Measurements from ENCODE around the gene ANAPC13.

ANAPC13 gene

DNA sequence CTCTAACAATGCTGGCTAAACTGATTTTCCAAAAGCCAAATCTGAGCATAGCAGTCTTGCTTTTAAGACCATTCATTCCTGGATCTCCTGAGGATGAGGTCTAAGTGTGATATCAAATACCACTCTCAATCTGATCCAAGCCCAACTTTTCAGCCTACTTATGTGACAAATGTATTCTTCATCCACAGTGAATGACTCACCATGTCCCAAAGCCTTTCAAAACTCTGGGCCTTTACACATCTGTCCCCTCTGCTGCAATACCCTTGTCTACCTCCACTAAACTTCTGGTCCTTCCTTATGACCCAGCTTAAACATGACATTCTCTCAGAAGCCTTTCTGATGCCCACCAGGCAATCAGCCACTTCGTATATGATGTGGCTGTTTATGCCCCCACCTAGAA is 4.6 kb downstream of the ANAPC13 start:
- no peak for DNase-seq

DNA sequence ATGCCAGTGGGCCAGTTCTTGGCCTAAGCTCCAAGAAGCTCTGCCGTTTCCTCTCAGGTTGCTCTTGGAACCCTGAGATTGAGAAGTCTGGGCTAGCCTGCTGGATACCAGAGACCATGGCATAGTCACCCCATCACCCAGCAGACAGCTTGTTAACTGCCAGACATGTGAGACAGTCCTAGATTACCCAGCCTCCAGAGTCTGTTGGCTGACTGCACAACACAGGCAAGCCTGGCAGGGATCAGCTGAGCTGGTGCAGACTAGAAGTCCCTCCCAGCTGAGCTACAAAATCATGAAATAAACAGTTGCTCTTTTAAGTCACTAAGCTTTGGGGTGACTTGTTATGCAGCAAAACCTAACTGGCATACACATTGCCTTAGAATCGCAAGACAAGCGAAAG is 5.2 kb downstream of the ANAPC13 start:
- DNase-seq, result no peak

DNA sequence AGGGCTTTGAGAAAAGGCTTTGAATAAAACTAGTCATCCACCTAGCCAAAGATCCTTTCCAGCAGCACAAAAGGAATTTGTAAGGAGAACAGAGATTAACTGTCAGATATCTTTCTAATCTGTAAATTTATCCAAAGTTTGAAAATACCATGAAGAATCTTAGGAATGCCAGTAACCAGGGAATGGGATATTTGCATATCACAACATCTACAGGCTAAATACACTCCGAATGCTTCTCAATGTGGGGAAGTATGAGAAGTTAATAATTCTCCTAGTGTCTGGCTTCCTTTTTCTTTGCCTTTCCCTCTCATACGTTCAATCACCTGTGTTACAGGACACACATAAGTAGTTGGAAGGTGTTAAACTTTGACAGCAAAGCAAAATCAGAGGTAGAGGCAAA is 7.8 kb downstream of the ANAPC13 start:
- DNase-seq, result no peak

DNA sequence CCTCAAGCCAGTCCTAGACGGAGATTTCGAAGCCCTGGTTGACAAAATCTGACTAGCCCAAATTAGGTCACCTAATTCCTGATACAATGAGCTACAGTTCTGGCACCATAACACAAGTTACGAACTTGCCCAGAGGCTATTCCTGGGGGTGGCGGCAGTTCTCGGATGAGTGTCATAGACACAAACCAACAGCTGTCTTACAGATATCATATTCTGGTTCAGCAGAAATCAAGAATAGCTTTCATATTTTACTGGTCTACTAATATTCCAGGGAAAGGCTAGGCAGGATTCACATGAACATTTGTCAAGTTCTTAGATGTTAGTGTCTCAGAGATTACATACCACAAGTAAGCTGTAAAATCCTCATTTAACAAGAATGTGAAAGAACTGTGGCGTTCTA is 8.8 kb downstream of the ANAPC13 start:
- DNase-seq, result no peak

DNA sequence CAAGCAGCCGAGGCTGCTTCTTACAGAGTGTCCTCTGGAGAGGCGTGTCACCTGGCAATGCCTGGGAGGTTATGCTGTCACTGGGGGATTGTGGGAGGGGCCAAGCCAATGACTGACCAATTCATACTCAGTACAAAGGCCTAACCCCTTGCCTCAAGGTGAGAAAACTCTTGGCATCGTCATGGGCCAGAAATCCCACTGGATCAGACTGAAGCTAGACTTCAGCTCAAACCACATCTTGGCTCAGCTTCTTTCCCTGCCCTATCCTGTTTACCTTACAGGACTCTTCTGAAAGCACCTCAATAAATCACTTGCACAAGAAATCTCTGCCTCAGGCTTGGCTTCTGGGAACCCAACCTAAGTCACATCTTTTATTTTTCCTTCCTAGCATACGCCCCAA is 9.5 kb downstream of the ANAPC13 start:
- no peak for DNase-seq

DNA sequence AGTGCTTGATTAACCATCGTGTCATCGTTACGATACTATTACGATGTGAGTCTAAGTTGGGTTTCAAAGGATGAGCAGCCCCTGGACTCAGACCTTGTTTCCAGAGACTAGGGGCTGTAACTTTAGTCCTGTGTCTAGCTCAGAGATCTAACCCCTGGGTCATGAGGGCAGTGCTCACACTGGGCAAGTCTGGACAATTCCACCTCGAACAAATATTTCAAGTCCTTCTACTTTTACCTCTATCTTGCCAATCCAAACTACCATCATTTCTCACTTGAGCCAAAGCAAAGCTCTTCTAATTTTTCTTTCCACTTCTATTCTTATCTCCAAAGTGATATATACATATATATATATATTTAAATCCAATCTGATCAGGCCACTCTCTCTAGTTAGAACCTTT is 10.8 kb downstream of the ANAPC13 start:
- no peak for DNase-seq

DNA sequence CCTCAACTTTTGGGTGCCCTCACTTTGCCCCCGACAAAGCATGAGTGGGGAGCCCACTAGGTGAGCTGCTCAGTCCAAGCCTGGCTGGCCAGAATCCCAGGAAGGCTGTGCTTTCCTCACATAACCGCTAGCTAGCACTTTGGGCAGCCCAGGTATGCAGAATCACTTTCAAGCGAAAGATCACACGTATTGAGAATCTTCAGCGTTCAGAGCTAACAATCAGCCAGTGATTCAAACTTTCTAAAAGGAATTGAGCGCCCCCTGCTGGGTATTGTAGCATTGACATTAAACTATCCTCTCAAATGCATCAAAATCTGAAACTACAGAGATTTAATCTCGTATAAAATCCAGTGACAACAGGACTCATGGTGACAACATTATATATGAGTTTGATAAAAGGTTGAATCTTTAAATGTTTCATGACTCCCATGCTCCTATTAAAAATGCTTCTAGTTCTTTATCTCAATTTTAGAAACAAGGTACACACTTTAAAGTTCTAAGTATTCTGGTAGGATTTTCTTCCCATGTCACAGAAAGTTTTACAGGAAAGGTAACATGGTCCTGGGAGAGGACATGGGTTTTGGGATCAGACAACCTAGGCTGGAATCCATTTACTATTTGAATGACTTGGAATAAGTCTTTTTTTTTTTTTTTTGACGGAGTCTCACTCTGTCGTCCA is 11.8 kb downstream of the ANAPC13 start:
- DNase-seq, result no peak

DNA sequence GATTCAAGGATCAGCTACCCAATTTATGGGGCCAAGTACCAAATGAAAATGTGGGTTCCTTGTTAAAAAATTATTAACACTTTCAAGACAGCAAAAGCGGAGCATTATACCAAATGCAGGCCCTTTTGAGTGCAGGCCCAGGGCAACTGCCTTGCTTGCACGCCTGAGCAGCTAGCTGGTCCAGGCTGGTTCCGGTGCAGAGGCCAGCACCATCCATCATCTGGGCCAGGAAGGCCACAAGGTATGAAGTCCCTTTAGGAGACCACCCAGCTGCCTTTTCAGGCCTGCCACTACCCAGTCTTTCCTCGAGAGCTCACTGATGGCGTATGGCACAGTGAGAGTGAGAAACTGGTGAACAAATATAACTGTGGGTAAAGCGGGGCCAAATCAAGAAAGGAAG is 13.0 kb downstream of the ANAPC13 start:
- DNase-seq, result no peak

DNA sequence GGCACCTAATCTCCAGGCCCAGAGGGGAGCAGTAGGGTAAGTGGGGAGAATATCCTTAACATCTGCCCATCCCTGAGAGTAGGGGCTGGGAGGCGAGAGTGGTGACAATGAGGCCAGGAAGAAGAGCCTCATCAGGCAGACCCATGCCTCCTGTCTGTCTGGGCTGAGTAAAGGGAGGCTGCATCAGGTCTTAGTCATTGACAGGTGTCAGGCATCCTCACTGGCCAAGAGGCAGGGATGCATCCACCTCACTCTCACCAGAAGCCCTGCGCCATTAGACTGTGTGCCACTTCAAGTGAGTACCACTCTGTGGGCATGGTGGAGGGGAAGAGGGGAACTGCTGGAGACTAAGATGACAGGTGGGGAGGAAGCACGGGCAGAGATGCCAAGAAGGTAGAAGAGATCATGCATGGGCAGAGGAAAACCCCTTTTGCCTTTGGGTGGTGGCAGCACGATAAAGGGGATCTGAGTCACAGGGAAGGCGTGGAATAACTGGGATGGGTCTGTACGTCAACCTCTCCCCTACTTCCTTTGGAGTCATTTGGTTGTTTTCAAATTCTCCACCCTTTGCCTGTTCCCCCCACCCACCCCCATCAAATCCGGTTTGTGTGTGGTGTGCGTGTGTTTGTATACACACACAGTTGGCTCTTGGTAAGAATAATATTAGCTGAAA is 14.1 kb downstream of the ANAPC13 start:
- DNase-seq, result no peak

DNA sequence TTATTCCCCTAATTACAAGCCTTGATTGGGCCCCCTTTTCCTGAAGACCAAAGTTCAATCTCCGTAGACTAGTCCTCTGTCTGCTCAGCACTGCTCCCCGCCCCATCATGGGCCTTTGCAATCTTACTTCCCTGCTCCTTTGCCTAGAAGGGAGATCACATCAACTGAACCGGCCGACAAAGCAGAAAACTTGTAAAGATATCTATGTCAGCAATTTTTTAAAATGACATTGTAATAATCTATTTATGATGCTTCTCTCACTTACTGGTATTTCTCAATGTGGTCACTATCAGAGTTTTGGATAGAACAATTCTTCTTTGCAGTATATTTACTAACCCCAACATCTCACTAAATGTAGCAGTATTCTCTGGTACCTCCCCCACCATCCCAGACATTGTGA is 17.3 kb downstream of the ANAPC13 start:
- DNase-seq, result no peak

DNA sequence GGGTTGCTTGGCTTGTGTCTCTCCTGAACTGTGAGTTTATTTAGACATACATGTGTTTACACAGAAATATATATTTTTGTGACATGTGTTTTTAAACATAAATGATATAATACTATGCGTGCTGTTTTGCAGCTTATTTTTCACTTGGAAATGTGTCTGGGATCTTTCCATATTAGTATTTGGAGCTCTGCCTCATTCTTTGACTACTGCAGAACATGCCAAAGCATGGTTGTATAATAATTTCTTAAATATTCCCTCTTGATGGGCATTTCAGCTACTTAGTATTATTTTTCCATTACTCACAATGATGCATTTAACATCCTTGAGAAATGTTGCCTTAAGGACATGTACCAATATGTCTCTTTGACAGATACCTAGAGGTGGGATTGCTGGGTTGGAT is 19.5 kb downstream of the ANAPC13 start:
- DNase-seq, result no peak

DNA sequence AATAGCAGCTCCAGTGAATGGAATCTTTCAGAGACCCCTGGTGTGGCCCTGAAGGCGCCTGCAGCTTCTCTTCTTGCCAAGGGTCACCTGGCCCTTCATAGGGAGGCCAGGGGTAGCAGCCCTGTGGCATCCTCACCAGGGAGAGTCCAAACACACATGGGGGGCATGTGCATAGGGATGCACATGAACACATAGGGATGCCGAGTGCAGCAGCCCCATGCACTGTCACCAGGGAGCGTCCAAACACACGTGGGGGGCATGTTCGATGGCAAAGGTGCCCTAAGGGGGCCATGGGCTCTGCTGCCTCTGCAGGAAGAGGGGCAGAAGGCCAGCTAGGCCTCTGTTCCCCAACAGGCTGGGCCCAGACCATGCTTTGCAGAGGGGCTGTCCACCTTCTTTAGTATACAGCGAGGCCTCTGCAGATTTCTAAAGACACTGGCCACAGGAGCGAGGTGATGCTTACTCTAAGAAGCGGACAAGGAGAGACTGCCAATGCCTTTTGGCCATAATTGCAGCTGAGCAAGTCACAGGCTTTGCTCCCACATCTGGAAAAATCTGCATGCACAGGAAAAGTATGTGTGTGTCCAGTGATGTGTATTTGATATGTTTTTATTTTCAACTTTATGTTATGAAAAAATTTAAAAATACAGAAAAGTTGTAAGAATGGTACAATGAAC is 21.0 kb downstream of the ANAPC13 start:
- DNase-seq, result no peak

DNA sequence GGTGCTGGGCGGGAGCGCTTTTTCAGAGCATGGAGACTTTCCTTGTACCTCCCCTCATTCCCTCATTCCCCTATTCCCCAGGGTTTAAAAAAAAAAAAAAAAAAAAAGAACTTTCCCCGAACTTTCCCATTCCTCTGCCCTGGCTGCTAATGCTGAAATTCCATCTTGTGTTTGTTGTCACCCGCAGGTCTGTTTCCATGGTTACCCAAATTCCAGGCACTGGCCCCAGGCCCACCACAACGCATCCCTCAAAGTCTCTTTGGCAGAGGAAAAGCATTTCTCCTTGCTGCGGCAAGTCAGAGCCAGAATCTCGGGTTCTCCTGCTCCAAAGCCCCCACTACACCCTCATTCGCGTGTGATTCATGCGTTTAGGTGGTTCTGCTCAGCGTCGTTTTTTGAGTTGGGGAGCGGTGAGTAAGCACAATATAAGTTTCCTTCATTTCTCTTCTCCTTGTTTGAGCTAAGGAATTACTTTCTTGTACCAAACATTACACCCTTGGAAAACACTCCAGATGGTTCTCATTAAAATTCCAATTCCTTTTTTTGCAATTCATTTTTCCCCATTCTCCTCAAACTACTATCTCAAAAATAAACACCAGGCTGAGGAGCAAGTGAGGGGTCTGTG is 21.6 kb downstream of the ANAPC13 start:
- no peak for DNase-seq

DNA sequence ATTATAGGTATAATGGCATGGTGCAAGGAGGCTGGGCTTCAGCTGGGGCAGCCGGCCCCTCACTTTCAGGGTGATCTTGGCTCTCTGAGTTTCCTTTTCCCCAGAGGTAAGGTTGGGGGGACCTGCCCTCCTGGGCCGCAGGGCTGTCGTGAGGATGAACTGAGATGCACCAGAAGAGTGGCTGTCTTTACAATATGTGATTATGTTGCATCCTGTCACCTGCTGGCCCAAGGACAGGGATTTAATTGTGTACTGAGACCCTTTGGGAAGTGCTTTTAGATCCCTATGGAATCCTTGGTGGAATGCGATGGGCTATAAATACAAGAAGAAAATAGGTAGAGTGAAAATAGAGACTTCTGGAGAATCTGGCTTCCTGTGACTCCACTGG is 22.1 kb downstream of the ANAPC13 start:
- no peak for DNase-seq

DNA sequence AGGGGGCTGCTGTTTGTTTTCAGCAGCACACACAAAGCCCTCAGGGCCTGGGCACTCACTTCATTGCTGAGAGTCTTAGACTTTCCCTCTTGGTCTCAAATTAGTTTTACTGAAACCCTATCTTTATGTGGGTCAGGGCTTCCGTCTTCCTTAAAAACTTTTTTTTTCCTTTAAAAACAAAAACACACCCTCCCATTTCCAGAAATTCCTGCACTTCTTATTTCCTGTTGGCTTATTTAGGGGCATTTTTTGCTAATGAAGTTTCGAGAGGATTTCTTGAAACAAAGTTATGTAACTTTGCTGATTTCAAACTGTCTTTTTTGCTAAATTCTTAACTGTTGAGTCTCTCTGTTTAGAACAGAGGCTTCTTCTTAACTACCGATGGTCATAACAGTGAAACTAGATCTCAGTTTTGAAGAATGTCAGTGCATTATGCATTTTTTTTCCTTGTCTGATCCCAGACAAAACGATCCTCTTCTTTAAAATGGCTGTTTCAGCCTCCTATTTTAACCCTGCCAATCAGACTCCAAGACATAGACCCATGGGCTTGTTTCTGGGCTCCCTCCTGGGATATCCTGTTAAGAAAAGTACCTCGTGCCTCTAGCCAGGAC is 23.3 kb downstream of the ANAPC13 start:
- DNase-seq, result no peak

DNA sequence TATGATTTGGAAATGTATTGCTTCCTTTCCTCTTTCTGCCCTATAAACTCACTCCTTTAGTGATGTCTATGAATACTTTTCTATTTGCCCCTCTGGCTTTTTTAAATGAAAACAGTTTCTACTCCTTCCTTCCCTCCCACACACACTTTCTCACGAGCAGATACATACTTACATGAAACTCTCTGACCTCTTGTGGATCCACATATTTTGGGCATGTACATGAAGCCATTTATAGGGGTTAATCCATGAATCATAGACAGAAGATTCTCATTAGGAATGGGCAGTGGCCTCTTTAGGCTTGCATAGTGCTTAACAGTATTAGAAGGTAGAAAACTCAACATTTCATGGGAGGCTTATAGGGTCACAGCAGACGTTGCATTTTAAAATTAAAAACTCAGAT is 24.8 kb downstream of the ANAPC13 start:
- no peak for DNase-seq

DNA sequence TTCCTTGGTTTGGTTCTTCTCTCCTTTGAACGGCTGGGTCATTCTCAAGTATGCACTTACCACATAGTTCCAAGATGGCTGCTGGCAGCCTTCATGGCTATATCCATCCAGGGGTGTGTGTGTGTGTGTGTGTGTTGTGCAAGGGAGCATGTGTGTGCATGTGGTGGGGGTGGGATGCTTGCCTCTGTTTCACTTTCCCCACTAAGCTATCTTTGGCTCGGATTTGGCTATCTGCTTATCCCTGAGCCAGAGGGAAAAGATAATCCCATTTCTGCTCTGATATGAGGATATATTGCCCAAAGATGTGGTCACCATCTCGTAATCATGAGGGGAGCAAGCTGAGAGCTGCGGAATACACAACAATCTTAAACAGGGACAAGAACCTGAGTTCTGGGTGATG is 26.2 kb downstream of the ANAPC13 start:
- DNase-seq, result no peak

DNA sequence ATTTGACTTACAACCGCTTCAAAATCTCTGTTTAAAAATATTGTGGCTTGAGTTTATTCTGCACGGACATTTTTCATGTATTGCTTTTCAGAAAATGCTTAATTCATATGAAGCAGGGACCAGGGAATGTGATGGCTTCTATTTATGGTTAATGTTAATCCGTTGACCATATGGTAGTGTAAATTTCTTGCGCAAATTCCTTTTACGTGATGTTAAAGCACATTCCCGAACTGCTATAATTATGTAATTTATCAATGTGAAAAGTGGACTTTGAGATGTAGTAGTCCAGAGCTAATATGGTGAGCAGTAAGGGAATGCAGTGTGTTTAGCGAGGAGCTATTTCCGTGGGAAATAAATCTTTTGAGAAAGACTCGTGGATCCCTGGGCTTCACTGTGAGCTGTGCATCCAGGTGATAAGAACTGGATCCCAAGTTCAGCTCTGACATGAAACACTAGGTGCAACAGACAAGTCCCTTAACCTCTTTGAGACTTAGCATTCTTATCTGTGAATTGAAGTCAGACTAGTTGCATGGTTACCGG is 27.3 kb downstream of the ANAPC13 start:
- no peak for DNase-seq

DNA sequence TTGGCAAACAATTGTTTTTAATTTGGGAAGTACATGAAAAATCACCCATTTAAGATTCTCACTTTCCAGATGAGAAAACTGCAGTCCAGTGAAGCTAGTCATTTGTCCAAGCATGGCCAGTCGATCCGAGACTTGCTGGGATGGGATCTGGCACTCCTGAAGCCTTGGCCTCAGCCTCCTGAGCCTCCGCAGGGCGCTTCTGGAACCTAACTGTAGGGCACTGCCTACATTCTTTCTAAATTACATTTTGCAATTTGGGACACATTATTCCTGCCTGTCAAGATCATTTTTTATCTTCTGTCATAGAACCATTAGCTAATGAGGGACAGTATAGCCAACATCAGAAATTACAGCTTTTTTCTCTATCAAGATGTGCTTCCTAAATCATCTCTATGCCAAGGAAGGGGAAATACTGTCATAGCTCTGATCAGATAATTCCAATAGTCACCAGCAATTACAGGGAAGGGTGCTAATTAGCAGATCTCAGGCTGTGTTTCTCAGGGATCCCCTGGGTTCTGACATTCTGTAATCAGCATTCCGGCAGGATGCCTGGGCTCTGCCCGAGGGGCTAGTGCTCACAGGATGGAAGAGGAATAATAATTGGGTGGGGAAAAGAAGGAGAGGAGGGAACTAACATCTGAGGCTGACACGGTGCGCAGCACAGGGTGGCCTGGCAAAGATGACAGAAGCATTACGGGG is 28.3 kb downstream of the ANAPC13 start:
- DNase-seq, result no peak

DNA sequence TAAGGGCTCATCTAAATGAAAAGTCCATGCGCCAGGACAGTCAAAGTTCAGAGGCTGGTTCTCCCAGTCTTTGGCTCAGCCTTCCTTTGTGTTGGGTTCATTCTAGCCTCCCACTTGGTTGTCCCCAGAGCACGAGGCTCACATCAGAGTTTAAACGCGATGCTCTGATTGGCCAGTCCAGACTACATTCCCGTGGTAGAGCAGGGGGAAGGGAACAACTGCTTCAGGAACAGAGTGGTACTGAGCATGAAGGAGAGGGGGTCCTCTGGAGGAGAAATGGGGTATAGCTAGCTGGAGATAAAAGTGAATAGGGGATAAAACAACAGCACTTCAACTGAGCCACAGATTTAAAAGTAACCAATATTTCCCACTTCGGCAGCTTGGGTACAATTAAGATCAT is 32.2 kb downstream of the ANAPC13 start:
- DNase-seq, result no peak

DNA sequence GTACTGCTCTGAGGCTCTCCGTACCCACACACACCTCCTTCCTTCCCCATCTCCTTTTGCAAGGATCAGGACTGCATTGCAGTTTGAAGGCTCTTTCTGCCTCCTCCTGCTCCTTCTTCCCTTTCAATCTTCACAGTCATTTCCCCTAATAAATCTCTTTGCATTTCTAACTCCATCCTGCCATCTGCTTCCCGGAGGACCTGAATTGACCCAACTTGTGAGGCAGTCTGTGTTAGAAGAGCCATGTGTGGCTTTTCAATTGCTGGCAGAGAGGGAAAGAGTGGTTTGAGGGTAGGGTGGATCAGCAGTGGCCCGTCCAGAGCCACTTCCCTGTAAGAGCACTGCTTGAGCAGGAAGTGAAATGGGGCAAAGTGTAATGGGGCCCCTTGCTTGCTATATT is 35.8 kb downstream of the ANAPC13 start:
- DNase-seq, result no peak

DNA sequence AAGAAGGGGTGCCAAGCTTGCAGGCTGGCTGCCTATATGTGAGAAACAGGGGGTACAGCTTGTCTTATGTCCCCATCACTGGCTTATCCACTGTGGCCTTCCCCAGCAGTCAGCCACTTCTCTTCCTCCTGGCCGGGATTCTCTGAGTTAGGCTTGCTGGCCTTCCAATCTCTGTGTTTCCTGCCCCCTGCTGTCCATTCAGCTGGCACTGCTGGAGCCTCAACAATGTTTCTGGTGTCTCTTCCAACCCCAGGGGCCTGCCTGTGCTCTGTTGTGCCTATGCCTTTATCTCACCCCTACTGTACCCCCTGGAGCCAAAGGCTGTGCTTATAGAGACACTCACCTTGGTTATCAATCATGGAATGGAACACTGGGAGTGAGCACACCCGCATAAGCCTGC is 36.5 kb downstream of the ANAPC13 start:
- no peak for DNase-seq

DNA sequence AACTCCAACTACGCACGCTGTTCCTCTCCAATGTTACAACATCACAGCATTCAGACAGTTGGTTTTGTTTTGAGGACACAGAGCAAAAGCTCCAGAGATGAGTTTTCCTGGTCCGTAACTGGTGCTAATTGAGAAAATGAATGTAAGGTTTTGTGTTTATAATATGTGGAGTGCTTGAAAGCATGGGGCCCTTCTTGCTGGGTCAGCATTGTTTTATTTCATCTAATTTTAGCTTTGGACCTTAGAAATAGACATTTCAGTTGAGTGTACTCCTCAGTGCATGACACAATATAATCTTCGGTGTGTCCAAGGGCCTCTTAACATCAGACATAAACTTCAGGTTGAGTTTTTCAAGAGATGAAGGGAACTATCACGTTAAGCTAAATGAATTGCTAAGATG is 37.1 kb downstream of the ANAPC13 start:
- DNase-seq, result no peak
